ENCODE measurements around the gene ROBO1. TPM values are rescaled to one million over a fixed set of nuclear protein-coding genes. Genes with fewer than 3 reads are reported as not detected.

Gene ROBO1
- total and polyA plus RNA-seq, 2 donors (not counting 3 experiments of a cell fraction or from before 2014, with no cell fraction given), result 5.9 to 14.2 TPM

DNA sequence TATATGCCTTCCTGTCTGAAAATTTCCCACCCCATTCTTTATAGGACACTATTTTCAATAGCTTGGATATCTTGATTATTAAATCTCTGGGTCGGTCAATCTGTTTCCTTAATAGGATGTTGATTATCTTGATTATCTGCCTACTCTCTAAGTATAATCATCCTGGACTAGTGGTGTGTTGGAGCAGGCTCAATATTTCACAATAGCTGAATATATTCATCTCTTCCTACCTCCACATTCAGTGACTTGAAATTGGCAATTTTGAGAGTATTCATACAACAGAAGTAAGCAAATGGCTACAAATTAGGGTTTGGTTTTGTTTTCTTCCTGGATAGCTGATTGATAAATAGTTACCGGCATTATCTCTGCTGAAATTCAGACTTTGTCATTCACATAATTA is 1162.6 kb downstream of the ROBO1 start:
- DNase-seq (ENCODE audit: low read depth, low spot score) (no peak), FAIRE-seq (no peak)
- Histone ChIP-seq H3K9me3 (replicated peaks; ENCODE audit: control insufficient read depth, insufficient read depth, low read length) (no peaks in the 10 kb centered on the region), H2AFZ (ENCODE audit: low read depth, low read length) (no peak overlapping the region), H3K9ac (replicated peaks; ENCODE audit: extremely low read depth, insufficient read depth, low read length) (no peak overlapping the region), H4K20me1 (replicated peaks; ENCODE audit: control insufficient read depth, extremely low read depth, insufficient read depth, low read length) (no peaks in the 10 kb centered on the region), H3K36me3 (ENCODE audit: control insufficient read depth in 2 of 2, extremely low read depth in 1 of 2, insufficient read depth in 2 of 2, low read length in 2 of 2) (no peaks in the 10 kb centered on the region), H3K4me1 (ENCODE audit: control insufficient read depth, extremely low read depth, insufficient read depth, low read length) (no peaks in the 10 kb centered on the region), H3K9me1 (replicated peaks; ENCODE audit: control insufficient read depth, extremely low read depth, insufficient read depth, low read length) (no peaks in the 10 kb centered on the region), H3K27me3 (ENCODE audit: control insufficient read depth in 2 of 2, insufficient read depth in 2 of 2, low read length in 2 of 2) (no peaks in the 10 kb centered on the region), H3K4me2 (ENCODE audit: insufficient read depth, low read length) (no peak overlapping the region), H3K4me3 (replicated peaks in 1 of 3; ENCODE audit: insufficient read depth in 1 of 3, low read depth in 1 of 3, low read length in 3 of 3) (no peak overlapping the region), H3K79me2 (ENCODE audit: control insufficient read depth, insufficient read depth, low read length) (no peaks in the 10 kb centered on the region), H3K27ac (ENCODE audit: insufficient read depth, low read depth, low read length) (no peak overlapping the region)
- TF ChIP-seq POLR2AphosphoS5 (IDR thresholded peaks at IDR 0.05; ENCODE audit: insufficient read depth, low read depth, low read length) (no peak), GATA2 (IDR thresholded peaks at IDR 0.05; ENCODE audit: insufficient read depth, insufficient read length, low read depth, low read length) (no peak), POLR2A (IDR thresholded peaks at IDR 0.05; ENCODE audit: low read depth, low read length) (no peak), EZH2 (IDR thresholded peaks at IDR 0.05; ENCODE audit: borderline replicate concordance, low read depth, low read length, severe bottlenecking) (no peak), JUN (IDR thresholded peaks at IDR 0.05; ENCODE audit: borderline replicate concordance, insufficient read depth, insufficient read length, low read depth) (no peak), FOS (IDR thresholded peaks at IDR 0.05; ENCODE audit: borderline replicate concordance, insufficient read depth, low read length) (no peak), MYC (IDR thresholded peaks at IDR 0.05; ENCODE audit: low read depth, low read length) (no peak)
- TF ChIP-seq, protein P1, sequence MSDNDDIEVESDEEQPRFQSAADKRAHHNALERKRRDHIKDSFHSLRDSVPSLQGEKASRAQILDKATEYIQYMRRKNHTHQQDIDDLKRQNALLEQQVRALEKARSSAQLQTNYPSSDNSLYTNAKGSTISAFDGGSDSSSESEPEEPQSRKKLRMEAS (IDR thresholded peaks at IDR 0.05; ENCODE audit: insufficient read depth, insufficient read length), result no peak
- TF ChIP-seq, protein P2, sequence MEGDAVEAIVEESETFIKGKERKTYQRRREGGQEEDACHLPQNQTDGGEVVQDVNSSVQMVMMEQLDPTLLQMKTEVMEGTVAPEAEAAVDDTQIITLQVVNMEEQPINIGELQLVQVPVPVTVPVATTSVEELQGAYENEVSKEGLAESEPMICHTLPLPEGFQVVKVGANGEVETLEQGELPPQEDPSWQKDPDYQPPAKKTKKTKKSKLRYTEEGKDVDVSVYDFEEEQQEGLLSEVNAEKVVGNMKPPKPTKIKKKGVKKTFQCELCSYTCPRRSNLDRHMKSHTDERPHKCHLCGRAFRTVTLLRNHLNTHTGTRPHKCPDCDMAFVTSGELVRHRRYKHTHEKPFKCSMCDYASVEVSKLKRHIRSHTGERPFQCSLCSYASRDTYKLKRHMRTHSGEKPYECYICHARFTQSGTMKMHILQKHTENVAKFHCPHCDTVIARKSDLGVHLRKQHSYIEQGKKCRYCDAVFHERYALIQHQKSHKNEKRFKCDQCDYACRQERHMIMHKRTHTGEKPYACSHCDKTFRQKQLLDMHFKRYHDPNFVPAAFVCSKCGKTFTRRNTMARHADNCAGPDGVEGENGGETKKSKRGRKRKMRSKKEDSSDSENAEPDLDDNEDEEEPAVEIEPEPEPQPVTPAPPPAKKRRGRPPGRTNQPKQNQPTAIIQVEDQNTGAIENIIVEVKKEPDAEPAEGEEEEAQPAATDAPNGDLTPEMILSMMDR (IDR thresholded peaks at IDR 0.05; ENCODE audit: extremely low read depth in 1 of 2, insufficient read depth in 1 of 2, low read depth in 1 of 2, low read length in 2 of 2), result no peak
- intact Hi-C loops (cut with micrococcal nuclease), result no loop called here
- ChIA-PET CTCF (interaction anchor here (1.5 kb wide), 1 partner anchor 8 kb away, joined by 3 read pairs; no protein-coding TSS in a partner anchor), POLR2A (no interaction called here)
- BruUV-seq (replicated peaks), result no TSS peak
- dilution Hi-C loops (cut with MboI; ENCODE audit: extremely low pct_ligation_motif_present, low sequenced_read_pairs), result no loop called here

Data from endothelial cell of umbilical vein (primary cell).